Right lobe of liver (tissue), 4 donors: Measurements from ENCODE around the gene CORO1A.

Source experiments
- CTCF ChIP-seq, 4 donors: fragments of 200-600 bp in 3 of 4; fragments of 450-650 bp in 1 of 4; IDR thresholded peaks; one replicate each; pipeline versions ENCODE4 v1.5.1 to v1.8.0; 2016 to 2022; ENCODE audit warnings: antibody characterized with exemption in 4 of 4, mild to moderate bottlenecking in 2 of 4
- POLR2A ChIP-seq: fragments of 450-650 bp; IDR thresholded peaks from one replicate; pipeline ENCODE4 v1.6.1; 2017; ENCODE audit warnings: antibody characterized with exemption, mild to moderate bottlenecking
- donor health status: DM: no; HTN: no; CAD: no.
- donor health status: DM: no; HTN: no; CAD: no.
- donor health status: DM: no; HTN: yes; CAD: no.

- TF ChIP-seq CTCF (IDR thresholded peaks at IDR 0.05) (no peak), POLR2A (no peak)
These were observed 38.5 kb upstream of the CORO1A start for GRCh38 chr16:30144917-30145316.
